B cell (primary cell): ENCODE data around the gene GPR89A. TPM values are rescaled to one million over a fixed set of nuclear protein-coding genes. Genes with fewer than 3 reads are reported as not detected.

Experiments used
- ATAC-seq: fragments of 200-7000 bp; cut with Tn5 transposase; one replicate; pipeline ENCODE4 v1.10.0; 2021; ENCODE audit warnings: low read depth, mild to moderate bottlenecking, moderate number of reproducible peaks, moderate library complexity
- CTCF ChIA-PET: fragments of 350-600 bp; sonication (Branson Sonifier 250); formaldehyde crosslinking; loops from one replicate; lab custom pipeline; 2021; ENCODE audit warnings: antibody characterized with exemption, inconsistent platforms; lab: Charles Lee
- POLR2A ChIA-PET: fragments of 350-600 bp; sonication (Branson Sonifier 250); formaldehyde crosslinking; loops from one replicate; lab custom pipeline; 2021; ENCODE audit warnings: antibody characterized with exemption; lab: Charles Lee
- DNase-seq: peaks from one replicate; pipeline ENCODE4 v3.0.0; 2013
- H2AFZ ChIP-seq: 2 replicates; pipeline ENCODE4 v1.6.1; 2012; ENCODE audit warnings: mild to moderate bottlenecking, low read depth, low read length; ENCODE audit not compliant: insufficient read depth, poor library complexity, severe bottlenecking
- H3K27ac ChIP-seq, 2 donors: 1 replicate in 1 of 2; 2 replicates in 1 of 2; pipeline ENCODE4 v1.5.1; 2012 to 2013; ENCODE audit warnings: low read length in 2 of 2, mild to moderate bottlenecking in 2 of 2, moderate library complexity in 1 of 2
- H3K27me3 ChIP-seq, 4 experiments: fragments of 200-600 bp in 1 of 4; sonication (generic) in 1 of 4; replicated peaks in 1 of 4; 1 replicate in 2 of 4; 2 replicates in 2 of 4; pipeline versions ENCODE4 v1.6.1 to v1.7.0; 2013 to 2016; ENCODE audit warnings: low read length in 3 of 4, mild to moderate bottlenecking in 2 of 4, mixed read lengths in 1 of 4, moderate library complexity in 1 of 4; ENCODE audit not compliant: insufficient read depth in 4 of 4, control insufficient read depth in 3 of 4; ENCODE audit errors: control extremely low read depth in 1 of 4
- H3K36me3 ChIP-seq, 2 experiments: replicated peaks in 1 of 2; 1 replicate in 1 of 2; 2 replicates in 1 of 2; pipeline versions ENCODE4 v1.6.1 to v1.7.1; 2013; ENCODE audit warnings: low read length in 1 of 2; ENCODE audit not compliant: insufficient read depth in 2 of 2, control insufficient read depth in 1 of 2; ENCODE audit errors: control extremely low read depth in 1 of 2, extremely low read depth in 1 of 2
- H3K4me1 ChIP-seq, 2 donors: fragments of 200-600 bp in 1 of 2; sonication (generic) in 1 of 2; 1 replicate in 1 of 2; 2 replicates in 1 of 2; pipeline versions ENCODE4 v1.5.1 to v1.6.1; 2013 to 2017; ENCODE audit warnings: low read length in 2 of 2; ENCODE audit not compliant: control insufficient read depth in 2 of 2, insufficient read depth in 2 of 2
- H3K4me2 ChIP-seq: replicated peaks from 2 replicates; pipeline ENCODE3; 2012; ENCODE audit warnings: mild to moderate bottlenecking, low read depth, low read length; ENCODE audit not compliant: poor library complexity, severe bottlenecking
- H3K4me3 ChIP-seq, 5 experiments: fragments of 200-600 bp in 1 of 5; sonication (generic) in 1 of 5; 1 replicate in 3 of 5; 2 replicates in 2 of 5; pipeline versions ENCODE4 v1.5.1 to v1.7.0; 2011 to 2016; ENCODE audit warnings: low read length in 4 of 5, mild to moderate bottlenecking in 4 of 5, low read depth in 2 of 5, control low read depth in 1 of 5, moderate library complexity in 1 of 5; ENCODE audit not compliant: insufficient read depth in 1 of 5; ENCODE audit errors: control extremely low read depth in 1 of 5, extremely low read depth in 1 of 5
- H3K79me2 ChIP-seq: fragments of 200-600 bp; sonication (generic); one replicate; pipeline ENCODE4 v1.6.0; 2016; ENCODE audit warnings: low read length; ENCODE audit not compliant: control insufficient read depth, insufficient read depth
- H3K9ac ChIP-seq: fragments of 200-600 bp; sonication (generic); 2 replicates; pipeline ENCODE4 v1.6.1; 2017; ENCODE audit warnings: mild to moderate bottlenecking, low read length, moderate library complexity
- H3K9me3 ChIP-seq, 3 donors: one replicate each; pipeline versions ENCODE4 v1.6.1 to v1.7.1; 2013; ENCODE audit warnings: low read length in 2 of 3; ENCODE audit not compliant: control insufficient read depth in 2 of 3, insufficient read depth in 1 of 3; ENCODE audit errors: control extremely low read depth in 1 of 3
- H4K20me1 ChIP-seq: 2 replicates; pipeline ENCODE4 v1.6.0; 2012; ENCODE audit warnings: mild to moderate bottlenecking, low read length; ENCODE audit not compliant: insufficient read depth, control insufficient read depth, poor library complexity, severe bottlenecking
- H3K27ac Mint-ChIP-seq: one replicate; pipeline ENCODE4 v1.8.0; 2021; ENCODE audit warnings: mixed read lengths
- H3K27me3 Mint-ChIP-seq: one replicate; pipeline ENCODE4 v1.8.0; 2021; ENCODE audit warnings: mixed read lengths
- H3K4me1 Mint-ChIP-seq: one replicate; pipeline ENCODE4 v1.8.0; 2021; ENCODE audit warnings: mixed read lengths
- H3K4me3 Mint-ChIP-seq: one replicate; pipeline ENCODE4 v1.8.0; 2021; ENCODE audit warnings: mixed read lengths
- H3K9me3 Mint-ChIP-seq: one replicate; pipeline ENCODE4 v1.8.0; 2022; ENCODE audit warnings: mixed read lengths; ENCODE audit not compliant: insufficient read depth
- EZH2 ChIP-seq: IDR thresholded peaks from 2 replicates; pipeline ENCODE4 v1.6.1; 2012; ENCODE audit warnings: borderline replicate concordance, low read depth, mild to moderate bottlenecking, moderate library complexity, low read length; ENCODE audit not compliant: insufficient read depth, poor library complexity, severe bottlenecking
- WGBS: methylation state at CpG from one replicate; pipeline ENCODE4 v1.1.5; 2013; ENCODE audit warnings: missing lambda C conversion rate; ENCODE audit not compliant: insufficient coverage; 5-methylcytosine and 5-hydroxymethylcytosine counted together
- intact Hi-C: fragments of 100-400 bp; cut with micrococcal nuclease; formaldehyde crosslinking; loops from one replicate; pipeline ENCODE4 v1.10.0; 2022
- polyA plus RNA-seq: library from polyadenylated mRNA; depleted of rRNA; stranded (reverse); fragments of >200 nt; gene quantifications from 2 replicates; pipeline ENCODE4 v1.2.3, GENCODE V29; 2012
- total RNA-seq, 2 donors: library from RNA; stranded (reverse); fragments of 120-200 nt in 1 of 2; gene quantifications; 1 replicate in 1 of 2; 2 replicates in 1 of 2; pipeline versions ENCODE4 v1.2.3 to v1.2.4, GENCODE V29; 2013 to 2022
- TF ChIP-seq, protein P1 (sequence below): fragments of 200-600 bp; IDR thresholded peaks from one replicate; pipeline ENCODE4 v1.8.0; 2022; ENCODE audit warnings: antibody characterized with exemption, mild to moderate bottlenecking

The GPR89A gene
- total and polyA plus RNA-seq, 2 donors (not counting 1 experiment from before 2014, with no cell fraction given) = 11.4 to 46.8 TPM

DNA sequence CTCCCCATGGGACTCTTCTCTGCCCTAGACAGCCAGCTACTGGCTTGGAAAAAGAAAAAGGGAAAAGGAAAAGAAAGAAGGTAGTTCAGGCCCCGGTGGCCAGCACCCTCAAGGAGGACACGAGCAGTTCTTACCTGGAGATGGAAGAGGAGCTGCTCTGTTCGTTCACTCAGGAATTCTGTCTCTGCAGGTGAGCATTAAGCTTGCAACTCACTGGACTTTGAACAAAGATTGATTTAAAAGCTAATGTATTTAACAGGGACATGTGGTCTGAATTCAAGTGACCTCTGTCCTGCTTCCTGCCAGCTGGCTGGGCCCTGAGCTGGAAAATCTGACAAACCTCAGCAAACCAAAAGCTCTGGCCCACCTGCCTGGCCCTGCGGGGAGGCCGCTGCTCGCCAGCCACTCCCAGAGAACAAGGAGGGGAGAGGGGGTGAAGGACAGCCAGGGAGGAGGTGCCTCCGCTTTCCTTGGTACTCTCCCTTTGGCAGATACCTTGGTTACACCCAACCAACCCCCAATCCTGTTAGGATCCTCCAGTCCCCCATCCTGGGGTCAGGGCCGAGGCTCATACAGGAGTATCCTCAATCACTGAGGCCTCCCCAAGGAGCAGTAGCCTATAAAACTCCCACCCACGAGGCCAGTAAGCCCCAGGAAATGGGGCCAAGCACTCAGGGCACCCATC, 99.5 kb downstream of the GPR89A start, which contains the start of gene PDZK1:
PDZK1 (minus strand) TSS at position 186 of the 685 bp plus-strand sequence. CDS start 19,347 bp downstream, outside the sequence.
- ATAC-seq = no peak

DNA sequence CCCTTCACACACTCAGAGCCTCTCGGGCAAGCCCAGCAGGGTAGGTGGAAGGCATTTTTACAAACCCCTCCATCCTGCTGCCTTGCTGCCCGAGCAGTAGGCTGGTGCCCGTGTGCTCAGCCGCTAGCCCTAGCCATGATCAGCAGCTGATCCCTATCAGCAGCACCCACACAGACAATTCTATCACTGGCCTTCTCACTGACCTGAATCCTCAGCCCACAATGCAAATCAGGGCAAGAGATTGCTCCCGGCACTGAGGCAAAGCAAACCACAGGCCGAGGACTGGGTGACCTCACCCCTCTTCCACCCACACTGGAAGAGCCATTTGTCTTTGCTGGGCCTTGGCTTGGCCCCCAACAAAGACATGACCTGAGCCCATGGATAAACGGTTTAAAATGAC, 100.3 kb downstream of the GPR89A start:
- Histone ChIP-seq H2AFZ (no peak overlapping the region), H3K4me3 (no peak overlapping the region), H4K20me1 (no peaks in the 10 kb centered on the region), H3K9me3 (no peaks in the 10 kb centered on the region), H3K79me2 (no peaks in the 10 kb centered on the region), H3K4me1 (no peaks in the 10 kb centered on the region), H3K36me3 (no peaks in the 10 kb centered on the region), H3K27me3 (no peaks in the 10 kb centered on the region), H3K27ac (no peak overlapping the region), H3K9ac (no peak overlapping the region), H3K4me2 (no peak overlapping the region)
- H3K27me3 Mint-ChIP-seq = peaks cover 4% of the 10 kb centered on the region
- ATAC-seq (no peak), DNase-seq (no peak)
- no peak for TF ChIP-seq EZH2
- TF ChIP-seq, protein P1, sequence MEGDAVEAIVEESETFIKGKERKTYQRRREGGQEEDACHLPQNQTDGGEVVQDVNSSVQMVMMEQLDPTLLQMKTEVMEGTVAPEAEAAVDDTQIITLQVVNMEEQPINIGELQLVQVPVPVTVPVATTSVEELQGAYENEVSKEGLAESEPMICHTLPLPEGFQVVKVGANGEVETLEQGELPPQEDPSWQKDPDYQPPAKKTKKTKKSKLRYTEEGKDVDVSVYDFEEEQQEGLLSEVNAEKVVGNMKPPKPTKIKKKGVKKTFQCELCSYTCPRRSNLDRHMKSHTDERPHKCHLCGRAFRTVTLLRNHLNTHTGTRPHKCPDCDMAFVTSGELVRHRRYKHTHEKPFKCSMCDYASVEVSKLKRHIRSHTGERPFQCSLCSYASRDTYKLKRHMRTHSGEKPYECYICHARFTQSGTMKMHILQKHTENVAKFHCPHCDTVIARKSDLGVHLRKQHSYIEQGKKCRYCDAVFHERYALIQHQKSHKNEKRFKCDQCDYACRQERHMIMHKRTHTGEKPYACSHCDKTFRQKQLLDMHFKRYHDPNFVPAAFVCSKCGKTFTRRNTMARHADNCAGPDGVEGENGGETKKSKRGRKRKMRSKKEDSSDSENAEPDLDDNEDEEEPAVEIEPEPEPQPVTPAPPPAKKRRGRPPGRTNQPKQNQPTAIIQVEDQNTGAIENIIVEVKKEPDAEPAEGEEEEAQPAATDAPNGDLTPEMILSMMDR = no peak
- H3K27ac Mint-ChIP-seq = no peak overlapping the region
- POLR2A ChIA-PET = no interaction called here
- intact Hi-C loops = no loop called here
- CTCF ChIA-PET = interaction anchor here (2.4 kb wide), 1 partner anchor 13 kb away, joined by 6 read pairs; no protein-coding TSS in a partner anchor
- H3K4me1 Mint-ChIP-seq = no peaks in the 10 kb centered on the region
- no peak overlapping the region for H3K4me3 Mint-ChIP-seq
- WGBS = 67% methylated on average over 6 of the region's 7 CpGs
- H3K9me3 Mint-ChIP-seq = no peaks in the 10 kb centered on the region

More for the DNA sequence above, 99.5 kb downstream of the GPR89A start, which contains the start of gene PDZK1:
- TF ChIP-seq, protein P1 = no peak
- TF ChIP-seq EZH2 = no peak
- ChIA-PET POLR2A (no interaction called here), CTCF (interaction anchor here (2.4 kb wide), 1 partner anchor 13 kb away, joined by 6 read pairs; no protein-coding TSS in a partner anchor)
- DNase-seq = no peak
- Histone ChIP-seq H3K4me2 (no peak within 1 kb of the TSS), H3K4me1 (no peaks in the 10 kb centered on the region), H3K4me3 (no peak within 1 kb of the TSS), H3K27me3 (no peaks in the 10 kb centered on the region), H3K36me3 (no peaks in the 10 kb centered on the region), H4K20me1 (no peaks in the 10 kb centered on the region), H3K79me2 (no peaks in the 10 kb centered on the region), H3K9me3 (no peaks in the 10 kb centered on the region), H2AFZ (no peak within 1 kb of the TSS), H3K27ac (no peak within 1 kb of the TSS), H3K9ac (no peak within 1 kb of the TSS)
- Mint-ChIP-seq H3K4me3 (no peak within 1 kb of the TSS), H3K27me3 (peaks cover 4% of the 10 kb centered on the region), H3K9me3 (no peaks in the 10 kb centered on the region), H3K4me1 (no peaks in the 10 kb centered on the region), H3K27ac (no peak within 1 kb of the TSS)
- 91% methylated on average over 8 of the region's 9 CpGs for WGBS
- intact Hi-C loops = no loop called here
